NCI-H2227 treated with DMSO at 0.1 percent for 48 hours (cell line): ENCODE results near the gene GPX7.
"Not testable (repeated sequence)": the region's sequence is repeated elsewhere in the genome, so short reads cannot be mapped to it uniquely, and the experiment has no call there.

ENCODE experiments used
- DNase-seq: peaks from one replicate; lab custom pipeline; 2025; lab: John Stamatoyannopoulos, UW

GPX7 gene

GRCh38 chr1:52601991-52602855 lies at the start of gene GPX7:
Gene GPX7 (plus strand): TSS chr1:52602371. CDS start chr1:52602410, 39 bp downstream.
- no peak for DNase-seq

- DNase-seq = peak; percentile 91
Observed at GRCh38 chr1:52552505-52553361, 49.4 kb upstream of the GPX7 start, which contains the start of gene TUT4. Gene TUT4 (minus strand): TSS chr1:52553092. CDS start chr1:52526280, 26,812 bp downstream.

- peak; percentile 91 for DNase-seq
Observed at GRCh38 chr1:52553362-52554266, 48.6 kb upstream of the GPX7 start.

DNA sequence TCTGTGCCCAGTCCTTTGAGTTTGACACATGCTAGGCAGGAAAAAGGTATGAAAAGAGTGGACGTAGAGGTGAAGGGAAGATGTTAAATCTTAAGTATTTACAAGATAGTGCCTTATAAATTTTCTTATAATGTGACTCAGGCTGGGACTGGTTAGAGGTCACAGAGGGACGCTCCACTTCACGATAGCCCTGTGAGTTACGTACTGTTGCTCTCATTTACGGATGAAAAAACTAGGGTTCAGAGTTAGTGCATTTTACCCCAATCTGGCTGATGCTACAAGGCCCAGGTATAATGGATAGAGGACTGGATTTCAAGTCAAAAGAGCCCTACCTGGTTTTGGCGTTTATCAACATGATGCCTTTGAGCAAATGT lies 47.9 kb upstream of the GPX7 start:
- DNase-seq = no peak

DNA sequence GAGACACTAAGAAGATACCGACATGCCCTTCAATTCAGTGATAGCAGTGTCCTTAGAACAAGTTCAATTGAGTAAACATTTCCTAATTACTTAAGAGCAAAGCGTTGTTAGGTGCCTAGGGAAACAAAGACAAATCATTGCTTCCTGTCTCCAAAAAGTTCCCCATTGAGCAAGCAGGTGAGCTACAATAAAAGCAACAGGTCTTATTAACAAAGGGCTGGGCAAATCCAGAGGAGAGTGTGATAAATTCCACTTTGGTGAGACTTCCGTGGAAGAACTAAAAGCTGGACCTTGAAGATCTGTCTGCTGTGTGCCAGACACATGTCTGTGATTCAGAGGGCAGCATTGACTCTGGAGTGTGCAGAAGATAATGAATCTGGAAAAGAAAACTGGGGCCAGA lies 47.4 kb upstream of the GPX7 start:
- DNase-seq = peak; percentile 9

DNA sequence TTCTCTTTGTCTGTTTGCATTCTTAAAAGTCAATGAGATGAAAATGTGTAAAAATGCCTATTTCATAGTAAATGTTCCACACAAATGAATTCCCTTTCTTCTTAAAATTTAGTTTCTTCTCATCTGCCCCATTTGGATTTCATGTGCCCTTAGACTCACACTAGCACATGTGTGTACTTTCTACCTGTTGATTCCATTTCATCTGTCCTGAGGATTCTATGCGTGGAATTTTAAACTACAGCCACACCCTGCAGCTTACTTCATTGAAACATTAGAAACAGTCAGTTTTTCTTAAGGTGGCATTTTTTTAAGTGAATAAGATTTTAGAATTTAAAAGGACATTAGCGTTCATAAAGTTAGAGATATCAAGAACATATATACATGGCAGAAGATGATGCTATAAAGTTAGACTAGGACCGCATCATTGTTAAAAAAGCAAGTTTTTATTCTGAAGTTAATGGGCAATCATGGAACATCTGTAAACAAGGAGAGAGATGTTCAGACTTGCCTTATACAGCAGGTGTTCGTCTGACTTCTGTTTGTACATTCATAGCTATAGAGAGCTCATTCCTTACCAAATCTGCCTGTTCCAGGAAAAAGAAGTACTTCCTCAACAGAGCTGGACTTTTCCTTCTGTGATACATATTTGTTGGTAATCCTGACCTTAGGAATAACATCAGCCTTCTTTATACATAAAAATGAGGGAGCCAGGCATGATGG lies 45.4 kb upstream of the GPX7 start:
- no peak for DNase-seq

- DNase-seq = no peak
Observed at GRCh38 chr1:52558941-52559340, 43.2 kb upstream of the GPX7 start.

- DNase-seq = no peak
Observed at GRCh38 chr1:52559875-52560274, 42.3 kb upstream of the GPX7 start.

DNA sequence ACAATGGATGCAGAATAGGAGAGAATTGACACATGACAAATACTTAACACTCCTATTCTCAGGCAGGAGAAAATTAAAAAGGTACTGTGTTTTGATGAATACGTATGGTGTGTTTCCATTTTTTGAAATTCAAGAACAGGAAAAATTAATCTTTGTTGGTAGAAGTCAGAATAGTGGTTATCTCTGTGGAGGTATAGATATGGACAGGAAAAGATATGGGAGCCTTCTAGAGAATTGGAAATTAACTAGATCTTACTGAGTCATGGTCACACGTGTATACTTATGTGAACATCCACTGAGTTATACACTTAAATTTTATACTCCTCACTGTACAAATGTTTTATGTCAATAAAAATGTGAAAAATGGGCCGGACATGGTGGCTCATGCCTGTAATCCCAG lies 39.4 kb upstream of the GPX7 start:
- no peak for DNase-seq

DNA sequence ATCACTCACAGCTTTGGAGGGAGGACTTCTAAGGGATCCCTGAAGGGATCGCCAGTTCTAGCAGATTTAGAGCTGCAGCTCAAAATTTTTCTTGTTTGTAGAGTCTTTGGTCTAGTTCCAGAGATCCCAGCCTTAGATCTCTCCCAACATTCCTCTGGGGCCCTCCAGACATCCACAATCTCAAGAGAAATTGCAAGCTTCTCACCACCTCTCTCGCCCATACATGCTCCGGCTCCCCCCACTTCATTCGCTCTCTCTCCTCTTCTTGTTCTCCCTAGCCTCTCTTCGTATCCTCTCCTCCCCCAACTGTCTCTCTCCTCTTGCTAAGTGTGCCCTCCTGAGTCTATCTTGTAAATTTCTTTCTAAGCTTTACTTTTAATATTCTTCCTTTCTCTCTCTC lies 34.2 kb upstream of the GPX7 start:
- DNase-seq = no peak

DNA sequence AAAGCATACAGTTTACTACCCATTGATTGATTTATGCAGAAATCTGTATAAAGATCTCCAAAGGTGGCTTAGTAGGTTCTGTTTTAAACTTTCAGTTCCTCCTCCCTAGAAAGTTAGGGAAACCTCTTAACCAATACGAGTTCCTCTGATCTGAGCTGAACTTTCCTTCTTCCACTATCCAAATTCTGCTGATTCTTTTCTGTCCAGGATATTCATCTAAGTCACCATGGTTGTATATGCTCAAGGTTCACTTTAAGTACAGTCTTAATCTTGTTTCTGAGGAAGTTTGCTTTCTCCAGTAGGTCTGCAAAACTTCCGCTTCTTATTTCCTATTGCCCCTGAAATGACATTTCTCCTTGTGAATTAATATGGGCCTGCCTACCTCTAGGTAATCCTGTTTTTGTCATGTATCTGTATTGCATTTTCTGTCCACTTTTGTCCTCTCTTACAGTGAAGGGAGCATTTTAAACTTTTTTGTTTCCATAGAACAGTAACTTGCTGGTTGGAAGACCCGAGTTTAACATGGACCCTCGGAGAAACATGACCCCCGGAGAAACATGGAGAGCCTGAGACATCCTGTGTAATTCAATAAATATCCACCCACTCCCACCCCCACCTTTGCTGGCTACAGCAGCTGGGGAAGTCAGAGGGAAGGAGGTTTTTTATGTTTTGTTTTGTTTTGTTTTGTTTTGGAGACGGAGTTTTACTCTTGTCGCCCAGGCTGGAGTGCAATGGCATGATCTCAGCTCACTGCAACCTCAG lies 32.5 kb upstream of the GPX7 start:
- DNase-seq = no peak

DNA sequence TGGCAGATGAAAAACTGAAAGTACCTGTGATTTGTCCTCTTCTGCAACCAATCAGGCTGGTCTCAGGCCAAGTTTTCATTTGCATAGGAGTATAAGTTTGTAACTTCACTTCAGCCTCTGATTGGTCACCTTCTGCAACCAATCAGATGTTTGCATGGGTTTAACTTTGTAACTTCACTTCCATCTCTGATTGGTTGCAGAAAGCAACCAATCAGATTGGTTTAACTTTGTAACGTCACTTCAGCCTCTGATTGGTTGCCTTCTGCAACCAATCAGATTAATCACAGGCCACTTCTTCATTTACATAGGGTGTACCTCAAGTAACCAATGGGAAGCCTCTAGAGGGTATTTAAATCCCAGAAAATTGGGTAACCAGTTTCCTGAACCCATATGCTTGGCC lies 30.4 kb upstream of the GPX7 start:
- DNase-seq = no peak

DNA sequence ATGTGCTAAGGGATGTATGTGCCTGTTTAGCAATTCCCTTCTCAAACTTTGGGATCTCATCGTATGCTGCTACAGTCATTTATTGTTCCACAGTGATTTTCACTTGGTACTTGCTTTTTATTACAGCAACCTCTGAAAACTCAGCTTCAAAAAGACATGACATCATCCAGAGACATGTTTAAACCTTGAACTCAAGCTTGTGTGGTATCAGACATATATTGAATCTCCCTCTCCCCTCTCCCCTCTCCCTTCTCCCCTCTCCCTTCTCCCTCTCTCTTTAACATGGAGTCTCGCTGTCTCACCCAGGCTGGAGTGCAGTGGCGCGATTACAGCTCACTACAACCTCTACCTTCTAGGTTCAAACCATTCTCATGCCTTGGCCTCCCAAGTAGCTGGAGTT lies 29.8 kb upstream of the GPX7 start:
- DNase-seq = no peak

GRCh38 chr1:52574594-52574993 lies 27.6 kb upstream of the GPX7 start:
- DNase-seq = no peak

GRCh38 chr1:52576074-52576473 lies 26.1 kb upstream of the GPX7 start:
- DNase-seq = no peak

- DNase-seq = not testable (repeated sequence)
Observed at GRCh38 chr1:52578066-52578465, 24.1 kb upstream of the GPX7 start.

GRCh38 chr1:52579415-52579814 lies 22.8 kb upstream of the GPX7 start:
- no peak for DNase-seq

DNA sequence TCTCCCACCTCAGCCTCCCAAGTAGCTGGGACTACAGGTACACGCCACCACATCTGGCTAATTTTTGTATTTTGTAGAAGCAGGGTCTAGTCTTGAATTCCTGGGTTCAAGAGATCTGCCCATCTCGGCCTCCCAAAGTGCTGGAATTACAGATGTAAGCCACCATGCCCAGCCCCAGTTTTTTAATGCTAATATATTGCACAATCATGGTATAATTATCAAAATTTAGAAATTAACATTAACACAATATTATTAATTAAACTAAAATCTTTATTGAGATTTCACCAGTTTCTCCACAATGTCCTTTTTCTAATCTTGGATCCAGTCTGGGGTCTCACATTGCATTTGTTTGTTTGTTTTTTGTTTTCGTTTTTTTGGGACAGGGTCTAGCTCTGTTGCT lies 21.9 kb upstream of the GPX7 start:
- DNase-seq = no peak

DNA sequence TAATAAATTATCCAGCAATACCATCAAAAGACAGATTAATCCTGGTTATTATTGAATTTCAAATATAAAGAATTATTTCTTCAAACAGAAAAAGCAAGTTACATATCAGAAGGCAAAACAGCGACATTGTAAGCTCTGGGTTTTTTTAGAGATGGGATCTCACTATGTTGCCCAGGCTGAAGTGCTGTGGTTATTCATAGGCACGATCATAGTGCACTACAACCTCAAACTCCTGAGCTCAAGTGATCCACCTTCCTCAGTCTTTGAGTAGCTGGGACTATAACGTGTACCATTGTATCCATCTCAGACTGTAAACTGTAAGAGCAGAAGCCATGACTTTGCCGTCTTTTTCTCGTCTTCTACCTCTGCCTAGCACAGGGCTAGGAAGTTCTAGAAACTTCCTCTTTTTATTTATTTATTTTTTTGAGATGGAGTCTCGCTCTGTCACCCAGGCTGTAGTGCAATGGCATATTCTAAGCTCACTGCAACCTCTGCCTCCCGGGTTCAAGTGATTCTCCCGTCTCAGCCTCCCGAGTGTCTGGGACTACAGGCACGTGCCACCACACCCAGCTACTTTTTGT lies 20.0 kb upstream of the GPX7 start:
- no peak for DNase-seq

DNA sequence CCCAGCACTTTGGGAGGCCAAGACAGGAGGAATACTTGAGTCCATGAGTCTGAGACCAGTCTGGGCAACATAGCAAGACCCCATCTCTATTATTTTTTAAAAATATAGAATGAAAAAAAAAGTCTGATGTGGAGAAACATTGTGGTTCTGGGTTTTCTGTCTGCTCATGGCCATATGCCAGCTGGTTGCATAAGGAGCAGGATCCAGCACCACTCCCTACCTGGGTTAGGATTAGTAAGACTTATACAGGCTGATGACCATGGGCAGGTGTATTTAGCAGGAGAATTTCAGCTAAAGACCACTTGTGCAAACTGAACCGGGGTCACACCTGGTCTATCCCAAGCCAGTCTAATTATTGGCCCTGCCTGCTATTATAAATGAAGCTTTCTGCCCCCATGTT lies 16.7 kb upstream of the GPX7 start:
- DNase-seq = no peak
